Fibroblast of skin of right quadriceps (primary cell): ENCODE data around the gene KCNJ15.

Experiments used
- DNase-seq: peaks from one replicate; pipeline ENCODE4 v3.0.0-alpha.2; 2013

The KCNJ15 gene

GRCh38 chr21:38327984-38328383, 71.2 kb downstream of the KCNJ15 start:
- DNase-seq, result peak; percentile 52

- no peak for DNase-seq
Measured at GRCh38 chr21:38329162-38329561, 72.4 kb downstream of the KCNJ15 start.

- DNase-seq, result peak; percentile 57
Measured at GRCh38 chr21:38330666-38331065, 73.9 kb downstream of the KCNJ15 start.

GRCh38 chr21:38333301-38334272, 76.8 kb downstream of the KCNJ15 start:
- DNase-seq, result peak; percentile 40

GRCh38 chr21:38334866-38335265, 78.1 kb downstream of the KCNJ15 start:
- DNase-seq, result no peak

- DNase-seq, result no peak
Measured at GRCh38 chr21:38337793-38338192, 81.0 kb downstream of the KCNJ15 start.

GRCh38 chr21:38340131-38340530, 83.3 kb downstream of the KCNJ15 start:
- DNase-seq, result no peak

GRCh38 chr21:38341546-38342012, 84.8 kb downstream of the KCNJ15 start:
- DNase-seq, result no peak

- no peak for DNase-seq
Measured at GRCh38 chr21:38342739-38343138, 85.9 kb downstream of the KCNJ15 start.

- no peak for DNase-seq
Measured at GRCh38 chr21:38343691-38344090, 86.9 kb downstream of the KCNJ15 start.

- DNase-seq, result no peak
Measured at GRCh38 chr21:38346286-38346685, 89.5 kb downstream of the KCNJ15 start.

- peak; percentile 74 for DNase-seq
Measured at GRCh38 chr21:38349111-38349746, 92.4 kb downstream of the KCNJ15 start.

GRCh38 chr21:38349977-38350376, 93.2 kb downstream of the KCNJ15 start:
- DNase-seq, result no peak

- peak; percentile 24 for DNase-seq
Measured at GRCh38 chr21:38350684-38351083, 93.9 kb downstream of the KCNJ15 start.

GRCh38 chr21:38351176-38351959, 94.6 kb downstream of the KCNJ15 start:
- peak; percentile 31 for DNase-seq

GRCh38 chr21:38351961-38352521, 95.2 kb downstream of the KCNJ15 start:
- peak; percentile 95 for DNase-seq

GRCh38 chr21:38352536-38353219, 95.9 kb downstream of the KCNJ15 start:
- DNase-seq, result peak; percentile 81

GRCh38 chr21:38354231-38354630, 97.4 kb downstream of the KCNJ15 start:
- no peak for DNase-seq

GRCh38 chr21:38354746-38355145, 98.0 kb downstream of the KCNJ15 start:
- DNase-seq, result no peak

- no peak for DNase-seq
Measured at GRCh38 chr21:38355353-38355752, 98.6 kb downstream of the KCNJ15 start.

GRCh38 chr21:38355992-38356781, 99.4 kb downstream of the KCNJ15 start:
- DNase-seq, result peak; percentile 73
